Astrocyte of the spinal cord (primary cell): Measurements from ENCODE around the gene SFXN5.

Source experiments
- DNase-seq: peaks from one replicate; pipeline ENCODE4 v3.0.0; 2011; ENCODE audit warnings: low read depth, low spot score
- H3K4me3 ChIP-seq: 2 replicates; pipeline ENCODE4 v1.5.1; 2011; ENCODE audit warnings: low read depth, mild to moderate bottlenecking, low read length, moderate library complexity
- CTCF ChIP-seq: IDR thresholded peaks from 2 replicates; pipeline ENCODE4 v1.5.1; 2012; ENCODE audit warnings: low read depth, mild to moderate bottlenecking, low read length, inconsistent platforms
- in situ Hi-C: cut with HindIII; loops from 2 replicates; pipeline ENCODE4 v1.10.0; 2017; ENCODE audit warnings: low sequenced_read_pairs

Gene SFXN5

DNA sequence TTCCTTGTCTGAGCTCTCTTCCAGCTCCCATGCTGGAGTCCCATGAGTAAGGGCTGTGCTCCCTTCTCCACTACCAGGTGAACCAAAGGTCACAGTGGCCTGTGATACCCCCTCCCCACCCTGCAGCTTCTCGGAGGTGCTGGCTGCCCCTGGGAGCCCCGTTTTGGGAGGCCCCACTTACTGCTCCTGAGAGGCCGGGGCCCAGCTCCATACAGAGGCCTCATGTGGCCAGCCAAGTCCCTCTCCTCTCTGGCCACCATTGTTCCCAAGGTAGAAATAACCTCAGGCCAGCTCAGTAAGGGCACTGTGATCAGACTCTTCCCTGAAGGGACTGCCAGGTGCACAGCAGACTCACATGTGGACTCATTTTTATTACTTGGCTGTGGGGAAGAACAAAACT, 35.3 kb upstream of the SFXN5 start:
- no peak for TF ChIP-seq CTCF
- DNase-seq, result no peak
- in situ Hi-C loops, result no loop called here
- no peak overlapping the region for H3K4me3 ChIP-seq

DNA sequence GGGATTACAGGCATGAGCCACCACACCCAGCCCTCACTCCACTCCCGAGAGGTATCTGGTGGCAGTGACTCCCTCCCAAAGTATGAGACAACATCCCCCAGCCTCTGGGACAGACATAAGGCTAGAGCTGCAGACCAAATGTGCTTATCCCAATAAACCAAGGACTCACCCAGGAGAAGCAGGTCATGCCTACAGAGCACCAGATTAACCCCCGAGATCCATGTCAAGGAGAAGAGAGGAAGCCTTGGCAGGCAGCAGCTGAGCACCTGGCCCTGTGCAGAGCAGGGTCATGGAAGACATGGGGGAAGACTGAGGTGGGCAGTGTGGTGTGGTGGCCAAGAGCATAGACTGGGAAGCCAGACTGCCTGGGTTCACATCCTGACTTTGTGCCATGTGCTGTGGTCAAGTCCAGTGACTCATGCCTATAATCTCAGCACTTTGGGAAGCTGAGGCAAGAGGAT, 34.0 kb upstream of the SFXN5 start:
- no peak for DNase-seq
- H3K4me3 ChIP-seq, result no peak overlapping the region
- no peak for TF ChIP-seq CTCF
- in situ Hi-C loops, result no loop called here

GRCh38 chr2:73104933-73105332, 33.4 kb upstream of the SFXN5 start:
- in situ Hi-C loops, result no loop called here
- TF ChIP-seq CTCF, result no peak
- no peak for DNase-seq
- H3K4me3 ChIP-seq, result no peak overlapping the region

- in situ Hi-C loops, result no loop called here
- no peak overlapping the region for H3K4me3 ChIP-seq
- no peak for DNase-seq
- TF ChIP-seq CTCF, result no peak
These were observed 31.6 kb upstream of the SFXN5 start for GRCh38 chr2:73103018-73103542.

- no peak for DNase-seq
- in situ Hi-C loops, result no loop called here
- no peak for TF ChIP-seq CTCF
- H3K4me3 ChIP-seq, result no peak overlapping the region
These were observed 30.2 kb upstream of the SFXN5 start for GRCh38 chr2:73101626-73102256.

DNA sequence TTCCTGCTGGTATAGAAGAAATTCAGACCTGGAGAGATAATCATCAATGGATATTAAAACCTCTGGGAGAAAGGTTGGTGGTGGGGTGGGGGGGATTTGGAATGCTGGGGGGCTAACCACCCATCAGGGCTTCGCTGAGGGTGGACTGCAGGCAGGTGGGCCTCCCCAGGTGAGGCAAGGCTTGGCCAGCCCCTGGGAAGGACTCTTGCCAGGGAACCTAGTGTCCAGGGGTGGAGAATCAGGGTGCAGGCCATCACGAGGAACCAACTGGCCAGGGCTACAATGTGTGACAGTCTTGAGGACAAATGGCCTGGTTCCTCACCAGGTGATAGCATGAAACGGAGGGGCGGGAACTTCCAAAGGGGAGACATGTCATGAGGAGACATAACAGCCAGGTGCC, 29.4 kb upstream of the SFXN5 start:
- DNase-seq, result no peak
- H3K4me3 ChIP-seq, result no peak overlapping the region
- no peak for TF ChIP-seq CTCF
- in situ Hi-C loops, result no loop called here
